IPS-15b (cell line): ENCODE measurements around the gene CACNA1C.

Source experiments
- H3K27me3 ChIP-seq: one replicate; pipeline ENCODE4 v1.6.1; 2013; ENCODE audit warnings: low read length; ENCODE audit not compliant: control insufficient read depth, insufficient read depth
- H3K36me3 ChIP-seq: one replicate; pipeline ENCODE4 v1.6.1; 2013; ENCODE audit warnings: low read length; ENCODE audit not compliant: control insufficient read depth, insufficient read depth
- H3K4me1 ChIP-seq: one replicate; pipeline ENCODE4 v1.6.1; 2013; ENCODE audit warnings: mild to moderate bottlenecking, low read length; ENCODE audit not compliant: control insufficient read depth, insufficient read depth
- H3K4me3 ChIP-seq: one replicate; pipeline ENCODE4 v1.5.1; 2013; ENCODE audit warnings: low read depth, low read length
- H3K9ac ChIP-seq: one replicate; pipeline ENCODE4 v1.6.1; 2013; ENCODE audit warnings: low read depth, mild to moderate bottlenecking, low read length
- H3K9me3 ChIP-seq: one replicate; pipeline ENCODE4 v1.6.1; 2013; ENCODE audit warnings: mild to moderate bottlenecking, low read length; ENCODE audit not compliant: control insufficient read depth, insufficient read depth

The CACNA1C gene

DNA sequence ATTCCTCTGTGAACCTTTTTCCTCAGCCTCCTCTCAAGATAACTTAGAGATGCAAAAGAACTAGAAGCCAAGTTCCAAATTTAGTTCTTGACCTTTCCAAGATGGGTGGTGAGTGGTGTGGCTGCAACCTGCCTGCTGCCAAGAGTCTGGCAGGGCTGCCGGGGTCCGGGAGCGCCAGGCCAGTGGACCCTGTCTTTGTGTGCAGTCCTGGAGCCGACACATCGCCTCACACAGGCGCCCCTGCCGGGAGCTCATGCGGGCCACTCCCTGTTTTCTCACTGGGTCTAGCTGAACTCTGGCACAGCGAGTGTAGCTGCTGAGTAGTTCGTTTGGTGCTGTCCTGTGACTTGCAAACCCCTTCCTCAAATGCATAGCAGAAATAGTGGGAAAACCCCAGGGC, 84.9 kb downstream of the CACNA1C start:
- Histone ChIP-seq H3K4me3 (no peak overlapping the region), H3K9me3 (no peaks in the 10 kb centered on the region), H3K36me3 (no peaks in the 10 kb centered on the region), H3K9ac (no peak overlapping the region), H3K27me3 (no peaks in the 10 kb centered on the region), H3K4me1 (no peaks in the 10 kb centered on the region)

DNA sequence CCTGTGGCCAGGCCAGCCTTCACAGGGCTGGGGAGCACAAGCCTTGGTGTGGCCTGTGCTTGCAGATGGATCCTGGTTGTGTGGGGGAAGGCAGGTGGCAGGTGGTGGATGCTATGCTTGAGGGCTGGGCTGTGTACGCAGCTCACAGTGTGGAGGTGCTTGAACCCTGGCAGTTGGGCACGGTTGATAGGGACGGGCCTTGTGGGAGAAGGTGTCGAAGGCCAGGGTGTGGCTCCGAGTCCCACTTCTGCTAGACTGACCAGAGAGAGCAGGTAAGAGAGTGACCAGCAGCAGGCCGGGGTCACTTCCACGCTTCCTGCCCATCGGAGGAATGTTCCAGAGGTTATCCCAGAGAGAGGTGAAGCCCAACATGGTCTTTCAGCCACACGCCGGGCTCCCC, 85.5 kb downstream of the CACNA1C start:
- Histone ChIP-seq H3K9me3 (no peaks in the 10 kb centered on the region), H3K27me3 (no peaks in the 10 kb centered on the region), H3K9ac (no peak overlapping the region), H3K4me1 (no peaks in the 10 kb centered on the region), H3K36me3 (no peaks in the 10 kb centered on the region), H3K4me3 (no peak overlapping the region)

DNA sequence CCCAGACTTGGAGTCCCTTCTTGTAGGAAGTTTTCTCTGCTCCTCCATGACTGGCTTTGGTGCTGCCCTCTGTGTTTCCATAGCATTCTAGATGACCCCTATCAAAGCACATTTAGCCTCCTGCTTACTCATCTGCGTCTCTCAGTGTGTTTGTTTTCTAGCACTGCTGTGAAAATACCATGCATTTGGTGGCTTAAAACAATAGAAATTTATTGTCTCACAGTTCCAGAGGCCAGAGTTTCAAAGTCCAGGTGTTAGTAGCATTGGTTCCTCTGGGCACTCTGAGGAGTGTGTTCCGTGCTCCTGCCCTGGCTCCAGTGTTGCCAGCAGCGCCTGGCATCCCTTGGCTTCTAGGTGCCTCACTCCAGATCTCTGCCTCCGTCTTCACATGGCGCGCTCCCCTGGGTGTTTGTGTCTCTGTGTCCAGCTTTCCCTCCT, 86.1 kb downstream of the CACNA1C start:
- H3K36me3 ChIP-seq, result no peaks in the 10 kb centered on the region
- no peak overlapping the region for H3K9ac ChIP-seq
- H3K4me3 ChIP-seq, result no peak overlapping the region
- H3K9me3 ChIP-seq, result no peaks in the 10 kb centered on the region
- H3K4me1 ChIP-seq, result no peaks in the 10 kb centered on the region
- H3K27me3 ChIP-seq, result no peaks in the 10 kb centered on the region

DNA sequence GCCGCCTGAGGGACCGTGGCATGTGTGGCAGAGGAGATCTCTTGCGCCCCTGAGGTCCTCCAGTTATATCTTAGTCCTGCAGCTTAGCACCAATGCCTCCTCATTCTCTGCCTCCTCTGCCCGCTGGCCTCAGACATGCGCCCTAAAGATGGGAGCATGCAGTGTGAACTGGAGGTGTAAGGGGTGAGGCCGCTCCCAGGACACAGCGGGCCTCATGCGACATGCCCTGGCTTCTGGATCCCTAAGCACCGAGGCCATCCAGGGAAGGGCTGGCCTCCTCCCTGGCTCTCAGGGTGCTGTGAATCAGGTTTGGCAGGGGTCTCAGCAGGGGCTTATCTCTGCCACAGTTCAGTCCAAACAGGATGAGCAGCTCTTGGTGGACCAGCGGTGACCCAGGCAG, 86.9 kb downstream of the CACNA1C start:
- H3K9ac ChIP-seq, result no peak overlapping the region
- no peak overlapping the region for H3K4me3 ChIP-seq
- H3K27me3 ChIP-seq, result no peaks in the 10 kb centered on the region
- H3K9me3 ChIP-seq, result no peaks in the 10 kb centered on the region
- H3K36me3 ChIP-seq, result no peaks in the 10 kb centered on the region
- no peaks in the 10 kb centered on the region for H3K4me1 ChIP-seq

DNA sequence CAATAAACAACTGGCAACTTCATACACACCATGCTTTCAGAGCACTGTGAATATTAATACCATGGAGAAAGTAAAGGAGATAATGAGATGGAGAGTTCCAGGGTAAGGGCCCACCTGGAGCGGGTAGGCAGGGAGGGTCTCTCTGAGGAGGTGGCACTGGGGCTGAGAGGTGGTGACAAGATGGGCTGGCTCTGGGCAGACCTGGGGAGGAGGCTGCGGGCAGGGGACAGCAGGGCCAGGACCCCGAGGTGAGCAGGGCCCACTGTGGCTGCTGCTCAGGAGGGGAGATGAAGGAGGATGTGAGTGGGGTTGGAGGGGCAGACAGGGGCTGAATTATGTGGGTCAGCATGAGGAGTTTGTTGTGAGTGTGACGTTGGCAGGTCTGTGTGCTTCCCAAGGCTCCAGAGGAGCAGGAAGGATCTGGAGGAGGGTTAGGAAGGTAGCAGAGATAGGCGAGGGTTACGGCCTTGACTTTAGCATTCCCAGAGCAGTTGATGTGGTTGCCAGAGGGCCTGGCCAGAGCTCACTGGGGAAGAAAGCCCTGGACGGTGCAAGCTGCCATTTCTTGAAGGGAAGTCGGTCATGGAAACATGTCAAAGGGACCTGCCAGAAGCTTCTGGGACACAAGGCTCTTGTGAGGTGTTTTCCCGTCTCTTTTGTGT, 88.2 kb downstream of the CACNA1C start:
- no peak overlapping the region for H3K9ac ChIP-seq
- no peaks in the 10 kb centered on the region for H3K4me1 ChIP-seq
- H3K9me3 ChIP-seq, result no peaks in the 10 kb centered on the region
- no peak overlapping the region for H3K4me3 ChIP-seq
- no peaks in the 10 kb centered on the region for H3K36me3 ChIP-seq
- H3K27me3 ChIP-seq, result no peaks in the 10 kb centered on the region

DNA sequence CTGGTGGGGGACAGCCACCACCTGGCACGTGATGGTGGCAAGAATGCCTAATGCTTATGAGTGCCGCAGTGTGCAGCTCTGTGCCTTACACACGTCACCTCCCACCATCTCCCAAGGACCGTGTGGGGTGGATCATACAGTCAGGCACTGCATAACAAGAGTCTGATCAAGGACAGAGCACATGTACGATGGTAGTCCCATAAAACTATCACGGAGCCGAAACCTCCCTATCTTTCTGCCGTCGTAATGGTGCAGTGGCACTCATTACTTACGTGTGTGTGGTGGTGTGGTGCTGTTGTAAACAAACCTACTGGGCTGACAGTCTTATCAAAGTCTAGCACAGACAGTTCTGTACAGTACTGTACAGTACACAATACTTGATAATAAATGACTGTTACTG, 89.3 kb downstream of the CACNA1C start:
- Histone ChIP-seq H3K4me3 (no peak overlapping the region), H3K9me3 (no peaks in the 10 kb centered on the region), H3K27me3 (no peaks in the 10 kb centered on the region), H3K4me1 (no peaks in the 10 kb centered on the region), H3K9ac (no peak overlapping the region), H3K36me3 (no peaks in the 10 kb centered on the region)

DNA sequence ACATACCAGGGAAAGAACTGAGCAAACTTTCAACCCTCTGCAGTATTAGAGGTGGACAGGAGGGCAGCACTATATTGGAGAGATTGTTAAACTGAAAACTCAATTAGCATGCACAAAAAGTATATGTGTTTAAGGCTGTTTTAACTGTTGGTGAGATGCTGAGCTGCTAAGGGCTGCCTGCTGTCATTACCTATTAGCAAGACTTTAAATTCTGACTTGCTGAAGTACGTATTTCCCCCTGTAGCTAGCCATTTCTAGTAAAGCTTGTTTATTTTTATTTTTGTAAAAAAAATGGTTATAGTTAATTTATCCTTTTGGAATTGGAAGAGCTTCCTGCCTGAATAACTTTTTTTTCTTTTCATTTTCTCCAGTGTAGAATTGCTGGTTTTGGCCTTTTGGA, 92.2 kb downstream of the CACNA1C start:
- H3K4me3 ChIP-seq, result no peak overlapping the region
- H3K4me1 ChIP-seq, result no peaks in the 10 kb centered on the region
- no peaks in the 10 kb centered on the region for H3K9me3 ChIP-seq
- no peaks in the 10 kb centered on the region for H3K27me3 ChIP-seq
- H3K9ac ChIP-seq, result no peak overlapping the region
- H3K36me3 ChIP-seq, result no peaks in the 10 kb centered on the region

DNA sequence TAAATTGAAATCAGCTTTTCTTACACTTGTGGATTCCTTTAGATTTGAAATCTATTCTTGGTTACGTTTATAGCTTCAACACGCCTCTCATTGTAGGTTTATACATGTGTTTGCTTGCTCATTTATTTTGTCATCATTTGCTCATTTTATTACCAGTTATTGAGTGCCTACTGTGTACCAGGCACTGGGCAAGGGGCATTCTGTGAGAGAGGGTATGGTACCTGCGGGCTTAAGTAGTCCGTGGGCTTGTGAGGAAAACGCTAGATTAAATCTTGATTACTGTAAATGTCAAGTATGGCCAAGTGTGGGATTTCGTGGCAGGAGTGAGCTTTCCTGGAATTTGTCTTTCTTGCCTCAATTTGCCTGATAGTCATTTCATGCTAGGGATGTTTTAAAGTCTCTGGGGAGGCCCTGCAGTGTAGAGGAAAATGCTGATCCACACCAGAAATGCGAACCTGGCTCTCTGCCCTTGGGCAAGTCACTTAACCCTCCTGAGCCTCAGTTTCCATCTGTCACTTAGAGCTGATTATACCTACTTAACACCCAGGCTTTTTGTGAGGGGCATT, 92.7 kb downstream of the CACNA1C start:
- Histone ChIP-seq H3K36me3 (no peaks in the 10 kb centered on the region), H3K27me3 (no peaks in the 10 kb centered on the region), H3K9me3 (no peaks in the 10 kb centered on the region), H3K4me1 (no peaks in the 10 kb centered on the region), H3K4me3 (no peak overlapping the region), H3K9ac (no peak overlapping the region)

DNA sequence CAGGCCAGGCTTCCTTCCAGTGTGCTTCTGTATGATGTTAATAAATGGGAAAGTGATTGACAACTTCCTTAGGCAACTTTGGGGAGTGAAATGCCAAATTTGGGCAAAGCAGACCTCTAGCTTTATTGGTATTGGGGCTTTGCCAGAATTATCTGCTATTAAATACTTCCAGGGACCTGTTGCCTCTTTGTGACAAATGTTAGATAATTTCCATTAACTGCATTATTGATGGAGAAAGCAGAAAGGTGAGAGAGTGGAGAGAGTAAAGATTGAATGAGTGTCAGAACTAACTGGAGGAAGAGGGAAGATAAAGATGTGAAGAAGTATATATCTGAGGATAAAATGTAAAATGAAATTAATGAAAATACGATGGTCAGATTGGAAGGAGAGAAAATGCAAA, 94.5 kb downstream of the CACNA1C start:
- H3K9ac ChIP-seq, result no peak overlapping the region
- H3K9me3 ChIP-seq, result no peaks in the 10 kb centered on the region
- no peaks in the 10 kb centered on the region for H3K36me3 ChIP-seq
- H3K4me3 ChIP-seq, result no peak overlapping the region
- no peaks in the 10 kb centered on the region for H3K4me1 ChIP-seq
- no peaks in the 10 kb centered on the region for H3K27me3 ChIP-seq

DNA sequence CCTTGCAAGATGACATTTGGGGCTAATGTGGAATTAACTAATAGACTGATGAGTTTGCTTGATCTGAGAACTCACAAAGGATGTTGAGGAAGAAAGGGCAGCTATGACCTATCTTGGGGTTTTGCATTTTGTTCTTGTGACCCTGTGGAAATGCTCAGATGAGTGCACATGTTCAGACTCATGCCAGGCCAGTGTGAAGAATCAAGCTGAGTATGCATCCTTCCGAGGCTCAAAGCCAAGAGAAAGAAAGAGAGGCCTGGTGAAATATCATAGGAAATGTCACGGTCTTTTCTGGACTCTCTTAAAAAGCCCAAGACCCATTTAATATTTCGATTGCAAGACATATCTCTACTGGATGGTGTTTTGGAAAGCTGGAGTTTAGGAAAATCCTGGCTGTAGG, 96.3 kb downstream of the CACNA1C start:
- Histone ChIP-seq H3K27me3 (no peaks in the 10 kb centered on the region), H3K36me3 (no peaks in the 10 kb centered on the region), H3K9me3 (no peaks in the 10 kb centered on the region), H3K4me3 (no peak overlapping the region), H3K9ac (no peak overlapping the region), H3K4me1 (no peaks in the 10 kb centered on the region)

DNA sequence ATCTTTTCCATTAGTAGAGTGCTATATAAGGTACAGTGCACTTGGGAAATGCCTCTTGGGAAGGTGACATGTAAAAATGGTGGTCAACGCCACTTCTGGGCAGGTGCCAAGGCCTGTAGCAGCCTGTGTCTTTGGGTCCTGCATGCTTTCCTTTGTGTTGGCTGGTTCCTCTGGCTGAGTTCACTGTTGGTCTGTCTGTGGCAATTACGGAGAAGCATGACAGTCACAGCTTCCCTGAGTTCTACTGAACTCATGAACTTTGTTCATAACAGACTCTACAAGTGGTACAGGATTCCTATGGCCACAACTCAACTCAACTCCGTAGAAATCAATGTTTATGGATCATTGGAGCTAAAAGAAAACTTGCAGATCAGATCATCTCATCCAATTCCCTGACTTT, 98.0 kb downstream of the CACNA1C start:
- Histone ChIP-seq H3K9ac (no peak overlapping the region), H3K4me1 (no peaks in the 10 kb centered on the region), H3K9me3 (no peaks in the 10 kb centered on the region), H3K27me3 (no peaks in the 10 kb centered on the region), H3K36me3 (no peaks in the 10 kb centered on the region), H3K4me3 (no peak overlapping the region)

DNA sequence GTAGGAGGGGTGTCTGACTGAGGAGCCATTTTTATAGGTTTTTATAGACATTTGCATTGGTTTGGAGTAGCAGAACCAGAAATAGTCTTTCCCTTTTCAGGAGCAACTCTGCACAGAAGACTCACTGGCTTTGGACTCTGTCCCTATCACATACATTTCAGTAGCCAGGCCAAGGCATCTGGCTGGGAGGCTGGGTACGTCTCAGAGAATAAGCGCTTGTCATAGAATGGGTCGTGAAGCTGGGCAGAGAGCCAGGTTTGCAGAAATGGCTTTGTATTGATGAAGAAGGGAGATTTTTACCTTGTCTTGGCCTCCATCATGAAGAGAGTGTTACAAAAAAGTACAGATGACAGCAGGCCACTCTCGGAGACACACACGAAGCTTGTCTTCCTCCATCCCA, 98.6 kb downstream of the CACNA1C start:
- Histone ChIP-seq H3K4me1 (no peaks in the 10 kb centered on the region), H3K27me3 (no peaks in the 10 kb centered on the region), H3K4me3 (no peak overlapping the region), H3K36me3 (no peaks in the 10 kb centered on the region), H3K9me3 (no peaks in the 10 kb centered on the region), H3K9ac (no peak overlapping the region)
